ENCODE data around the gene MRPL38. TPM values are rescaled to one million over a fixed set of nuclear protein-coding genes. Genes with fewer than 3 reads are reported as not detected.
"Not testable (repeated sequence)": the region's sequence is repeated elsewhere in the genome, so short reads cannot be mapped to it uniquely, and the experiment has no call there.

Gene MRPL38
- total RNA-seq, 5 donors from 2014 or later (not counting 1 experiment from before 2014, with no cell fraction given), result 116 to 170 (median 144) TPM

GRCh38 chr17:75864448-75864871, 40.2 kb downstream of the MRPL38 start:
- Mint-ChIP-seq H3K4me3 (peak overlapping the region in 2 of 3 donors; percentile 27 to 31), H3K9me3 (no peaks in the 10 kb centered on the region)

GRCh38 chr17:75861927-75862317, 42.8 kb downstream of the MRPL38 start:
- no peaks in the 10 kb centered on the region for H3K36me3 Mint-ChIP-seq
- DNase-seq (no peak), ATAC-seq (replicated peaks in 1 of 4) (no peak)
- H3K9me3 ChIP-seq, result no peaks in the 10 kb centered on the region
- ChIA-PET CTCF (interaction anchor here (0.9 to 2.1 kb wide), 4 partner anchors 18 to 109 kb away, joined by 3 to 6 read pairs (median 4); partner anchors contain the start of genes TRIM65 (in 1 of the 2) and UNC13D (in 1 of the 2)), POLR2A (interaction anchor here in 1 of 2 donors (0.6 kb wide), 1 partner anchor 411 kb away, joined by 7 read pairs; no protein-coding TSS in a partner anchor)
- peak overlapping the region in 1 of 2 donors; percentile 28 for H3K27ac Mint-ChIP-seq
- H3K27me3 ChIP-seq (replicated peaks in 1 of 2; ENCODE audit: control insufficient read depth in 2 of 2, extremely low read depth in 1 of 2, insufficient read depth in 2 of 2, low read length in 1 of 2), result no peaks in the 10 kb centered on the region
- peaks cover 10 to 40% of the 10 kb centered on the region in 2 experiments for H3K4me1 ChIP-seq (ENCODE audit: control insufficient read depth in 1 of 2, extremely low read depth in 1 of 2, insufficient read depth in 2 of 2, low read length in 2 of 2)
- no peaks in the 10 kb centered on the region for H3K27me3 Mint-ChIP-seq
- H3K9me3 Mint-ChIP-seq, result no peaks in the 10 kb centered on the region
- H3K4me1 Mint-ChIP-seq, result peaks cover 25 to 43% (median 27%) of the 10 kb centered on the region in 3 donors
- H3K36me3 ChIP-seq (ENCODE audit: control insufficient read depth in 2 of 2, extremely low read depth in 1 of 2, insufficient read depth in 1 of 2, low read length in 1 of 2), result no peaks in the 10 kb centered on the region
- H3K4me3 Mint-ChIP-seq, result no peak overlapping the region
- no peak overlapping the region for H3K4me3 ChIP-seq (ENCODE audit: control insufficient read depth in 1 of 2, extremely low read depth in 1 of 2, low read length in 1 of 2)
- WGBS (ENCODE audit: insufficient coverage), result 94% methylated on average over 6 of the region's 9 CpGs
- H3K27ac ChIP-seq (ENCODE audit: low read length), result no peak overlapping the region

More at GRCh38 chr17:75864448-75864871, 40.2 kb downstream of the MRPL38 start:
- 26% methylated on average over 4 of the region's 8 CpGs for WGBS (ENCODE audit: insufficient coverage)
- Mint-ChIP-seq H3K36me3 (no peaks in the 10 kb centered on the region), H3K27me3 (no peaks in the 10 kb centered on the region), H3K27ac (peak overlapping the region; percentile 89), H3K4me1 (peaks cover 16 to 28% (median 19%) of the 10 kb centered on the region in 3 donors)
- Histone ChIP-seq H3K27ac (ENCODE audit: low read length) (peak overlapping the region; percentile 72), H3K9me3 (no peaks in the 10 kb centered on the region), H3K4me1 (ENCODE audit: control insufficient read depth in 1 of 2, extremely low read depth in 1 of 2, insufficient read depth in 2 of 2, low read length in 2 of 2) (peaks cover 6 to 27% of the 10 kb centered on the region in 2 experiments), H3K27me3 (replicated peaks in 1 of 2; ENCODE audit: control insufficient read depth in 2 of 2, extremely low read depth in 1 of 2, insufficient read depth in 2 of 2, low read length in 1 of 2) (no peaks in the 10 kb centered on the region), H3K36me3 (ENCODE audit: control insufficient read depth in 2 of 2, extremely low read depth in 1 of 2, insufficient read depth in 1 of 2, low read length in 1 of 2) (no peaks in the 10 kb centered on the region), H3K4me3 (ENCODE audit: control insufficient read depth in 1 of 2, extremely low read depth in 1 of 2, low read length in 1 of 2) (no peak overlapping the region)
- ATAC-seq (replicated peaks in 1 of 4) (peak; percentile 54 to 75 (median 73)), DNase-seq (peak in 14 of 35 experiments; percentile 15 to 68 (median 34))
- CTCF ChIA-PET, result interaction anchor here in 1 of 2 donors (0.6 to 1.4 kb wide), 6 partner anchors 9 to 618 kb away, joined by 3 to 10 read pairs (median 4); partner anchors contain the start of genes TRIM65 and WBP2
- POLR2A ChIA-PET, result interaction anchor here (0.6 to 0.9 kb wide), 7 partner anchors 9 to 230 kb away, joined by 3 to 7 read pairs (median 4); partner anchors contain the start of genes UNK (in 1 of the 2) and WBP2 (in 1 of the 2)

DNA sequence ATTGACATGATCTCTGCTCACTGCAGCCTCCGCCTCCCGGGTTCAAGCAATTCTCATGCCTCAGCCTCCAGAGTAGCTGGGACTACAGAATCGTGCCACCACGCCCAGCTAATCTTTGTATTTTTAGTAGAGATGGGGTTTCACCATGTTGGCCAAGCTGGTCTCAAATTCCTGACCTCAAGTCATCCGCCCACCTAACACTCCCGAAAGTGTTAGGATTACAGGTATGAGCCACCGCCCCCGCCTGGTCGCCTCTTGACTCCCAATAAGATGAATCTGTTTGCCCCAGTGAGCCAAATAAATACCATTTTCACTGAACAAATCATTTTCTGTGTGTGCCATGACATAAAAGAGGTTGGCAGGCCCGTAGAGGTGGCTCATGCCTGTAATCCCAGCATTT, 45.3 kb downstream of the MRPL38 start:
- H3K27ac ChIP-seq (ENCODE audit: low read length); H3K36me3 Mint-ChIP-seq; H3K27me3 Mint-ChIP-seq; H3K4me3 ChIP-seq (ENCODE audit: control insufficient read depth in 1 of 2, extremely low read depth in 1 of 2, low read length in 1 of 2); H3K36me3 ChIP-seq (ENCODE audit: control insufficient read depth in 2 of 2, extremely low read depth in 1 of 2, insufficient read depth in 1 of 2, low read length in 1 of 2); H3K9me3 Mint-ChIP-seq; H3K4me3 Mint-ChIP-seq; ATAC-seq (replicated peaks in 1 of 4); DNase-seq; CTCF ChIA-PET; H3K9me3 ChIP-seq; H3K27me3 ChIP-seq (replicated peaks in 1 of 2; ENCODE audit: control insufficient read depth in 2 of 2, extremely low read depth in 1 of 2, insufficient read depth in 2 of 2, low read length in 1 of 2): not testable (repeated sequence)
- WGBS (ENCODE audit: insufficient coverage), result 100% methylated on average over 3 of the region's 10 CpGs
- POLR2A ChIA-PET, result interaction anchor here in 1 of 2 donors (0.6 kb wide), 1 partner anchor 9 kb away, joined by 3 read pairs; no protein-coding TSS in a partner anchor
- H3K27ac Mint-ChIP-seq, result peak overlapping the region in 1 of 2 donors; percentile 34
- H3K4me1 Mint-ChIP-seq, result peaks cover 21 to 40% (median 27%) of the 10 kb centered on the region in 3 donors
- H3K4me1 ChIP-seq (ENCODE audit: control insufficient read depth in 1 of 2, extremely low read depth in 1 of 2, insufficient read depth in 2 of 2, low read length in 2 of 2), result peaks cover 12 to 37% of the 10 kb centered on the region in 2 experiments

GRCh38 chr17:75856062-75856756, 48.5 kb downstream of the MRPL38 start:
- ChIA-PET CTCF (interaction anchor here in 1 of 2 donors (1.1 to 2.4 kb wide), 12 partner anchors 9 to 108 kb away, joined by 4 to 33 read pairs (median 9); partner anchors contain the start of genes GALK1 and TRIM65), POLR2A (interaction anchor here (1.1 to 1.6 kb wide), 5 partner anchors 8 to 79 kb away, joined by 3 to 7 read pairs (median 6); no protein-coding TSS in a partner anchor)
- Mint-ChIP-seq H3K27ac (peak overlapping the region; percentile 88 to 91), H3K27me3 (no peaks in the 10 kb centered on the region), H3K9me3 (no peaks in the 10 kb centered on the region), H3K4me1 (peaks cover 34 to 45% (median 35%) of the 10 kb centered on the region in 3 donors), H3K4me3 (no peak overlapping the region), H3K36me3 (peaks cover 3% of the 10 kb centered on the region)
- H3K27ac ChIP-seq (ENCODE audit: low read length), result peak overlapping the region; percentile 77
- H3K9me3 ChIP-seq, result no peaks in the 10 kb centered on the region
- DNase-seq (no peak), ATAC-seq (replicated peaks in 1 of 4) (peak in 3 of 4 experiments; percentile 22 to 39 (median 37))
- H3K27me3 ChIP-seq (replicated peaks in 1 of 2; ENCODE audit: control insufficient read depth in 2 of 2, extremely low read depth in 1 of 2, insufficient read depth in 2 of 2, low read length in 1 of 2), result no peaks in the 10 kb centered on the region
- 2% methylated on average over 12 of the region's 24 CpGs for WGBS (ENCODE audit: insufficient coverage)
- peaks cover 0 to 8% of the 10 kb centered on the region in 2 donors for H3K36me3 ChIP-seq (ENCODE audit: control insufficient read depth in 2 of 2, extremely low read depth in 1 of 2, insufficient read depth in 1 of 2, low read length in 1 of 2)
- peak overlapping the region; percentile 88 to 90 for H3K4me3 ChIP-seq (ENCODE audit: control insufficient read depth in 1 of 2, extremely low read depth in 1 of 2, low read length in 1 of 2)
- peaks cover 13 to 40% of the 10 kb centered on the region in 2 experiments for H3K4me1 ChIP-seq (ENCODE audit: control insufficient read depth in 1 of 2, extremely low read depth in 1 of 2, insufficient read depth in 2 of 2, low read length in 2 of 2)

DNA sequence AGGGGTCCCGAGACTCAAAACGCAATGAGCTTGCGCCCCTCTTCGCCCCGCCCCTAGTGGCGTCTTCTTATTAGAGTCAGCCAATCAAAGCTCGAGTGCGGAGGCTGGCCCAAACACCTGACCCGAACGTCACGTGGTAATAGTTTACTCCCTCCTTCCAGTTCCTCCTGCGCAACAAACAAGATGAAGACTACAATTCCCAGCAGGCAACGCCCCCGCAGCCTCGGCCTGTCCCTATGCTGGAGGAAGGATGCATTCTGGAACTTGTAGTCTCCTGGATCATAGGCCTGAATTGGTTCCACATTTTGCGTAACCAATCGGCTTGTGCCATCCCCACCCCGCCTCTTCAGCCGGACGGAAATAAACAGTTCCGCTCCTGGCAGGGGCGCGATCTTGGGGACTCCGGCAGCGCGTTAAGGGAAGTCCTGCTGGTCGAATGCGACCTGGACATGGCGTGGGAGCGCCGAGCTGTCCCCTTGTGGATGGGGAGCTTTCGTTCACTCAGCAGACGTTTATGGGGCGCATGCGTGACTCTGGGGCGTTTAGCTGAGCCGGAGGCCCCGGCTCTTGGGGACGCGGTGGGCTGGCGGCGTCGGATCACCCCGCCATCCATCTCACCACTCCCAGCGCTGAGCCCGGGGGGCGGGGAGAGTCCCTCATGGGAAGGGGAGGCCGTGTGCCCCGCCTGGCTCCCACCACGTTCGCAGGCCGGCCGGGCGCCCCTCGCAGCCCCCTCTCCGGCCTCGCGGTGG, 49.2 kb downstream of the MRPL38 start, which contains the start of gene WBP2:
Gene WBP2, minus strand, starts transcription at position 26 of the 752 bp plus-strand sequence. CDS start 38 bp downstream, outside the sequence.
- DNase-seq, result peak; percentile 91 to 99 (median 98)
- peak; percentile 90 to 92 (median 90) for ATAC-seq (replicated peaks in 1 of 4)
- H3K4me1 ChIP-seq (ENCODE audit: control insufficient read depth in 1 of 2, extremely low read depth in 1 of 2, insufficient read depth in 2 of 2, low read length in 2 of 2), result peaks cover 13 to 38% of the 10 kb centered on the region in 2 experiments
- H3K27ac ChIP-seq (ENCODE audit: low read length), result peak within 1 kb of the TSS; percentile 77
- H3K27me3 Mint-ChIP-seq, result no peaks in the 10 kb centered on the region
- peaks cover 32 to 43% (median 35%) of the 10 kb centered on the region in 3 donors for H3K4me1 Mint-ChIP-seq
- no peaks in the 10 kb centered on the region for H3K9me3 ChIP-seq
- H3K27me3 ChIP-seq (replicated peaks in 1 of 2; ENCODE audit: control insufficient read depth in 2 of 2, extremely low read depth in 1 of 2, insufficient read depth in 2 of 2, low read length in 1 of 2), result no peaks in the 10 kb centered on the region
- WGBS (ENCODE audit: insufficient coverage), result 0% methylated on average over 50 of the region's 58 CpGs
- peak within 1 kb of the TSS; percentile 88 to 90 for H3K4me3 ChIP-seq (ENCODE audit: control insufficient read depth in 1 of 2, extremely low read depth in 1 of 2, low read length in 1 of 2)
- ChIA-PET POLR2A (interaction anchor here (0.5 to 1.6 kb wide), 16 partner anchors 9 to 392 kb away, joined by 3 to 24 read pairs (median 6); partner anchors contain the start of gene UNK (in 1 of the 2)), CTCF (interaction anchor here (0.5 to 2.4 kb wide), 31 partner anchors 8 to 582 kb away, joined by 3 to 33 read pairs (median 4); partner anchors contain the start of genes FBF1 (in 1 of the 2), GALK1 (in 1 of the 2), SLC25A19 (in 1 of the 2) and TRIM65 (in 1 of the 2))
- H3K4me3 Mint-ChIP-seq, result no peak within 1 kb of the TSS
- H3K9me3 Mint-ChIP-seq, result no peaks in the 10 kb centered on the region
- peaks cover 3% of the 10 kb centered on the region for H3K36me3 Mint-ChIP-seq
- H3K36me3 ChIP-seq (ENCODE audit: control insufficient read depth in 2 of 2, extremely low read depth in 1 of 2, insufficient read depth in 1 of 2, low read length in 1 of 2), result peaks cover 0 to 14% of the 10 kb centered on the region in 2 donors
- peak within 1 kb of the TSS; percentile 88 to 91 for H3K27ac Mint-ChIP-seq
